Neuron (in vitro differentiated cells): ENCODE data around the gene MSANTD1.
A peak's percentile ranks its signal among the peaks of the same experiment; 100 is the strongest.
"Not testable (repeated sequence)": the region's sequence is repeated elsewhere in the genome, so short reads cannot be mapped to it uniquely, and the experiment has no call there.

ENCODE experiments used
- H2AFZ ChIP-seq: one replicate; pipeline ENCODE4 v1.6.1; 2013; ENCODE audit warnings: low read depth, mild to moderate bottlenecking, inconsistent platforms, low read length, moderate library complexity
- H3K27me3 ChIP-seq: one replicate; pipeline ENCODE4 v1.6.1; 2013; ENCODE audit warnings: low read length; ENCODE audit not compliant: insufficient read depth
- H3K36me3 ChIP-seq: one replicate; pipeline ENCODE4 v1.6.1; 2013; ENCODE audit warnings: low read length; ENCODE audit not compliant: insufficient read depth
- H3K4me1 ChIP-seq: one replicate; pipeline ENCODE4 v1.6.1; 2013; ENCODE audit warnings: low read length; ENCODE audit not compliant: insufficient read depth
- H3K4me3 ChIP-seq: 2 replicates; pipeline ENCODE4 v1.5.1; 2013; ENCODE audit warnings: mild to moderate bottlenecking, low read length, moderate library complexity
- H3K9me3 ChIP-seq: one replicate; pipeline ENCODE4 v1.6.1; 2013; ENCODE audit warnings: low read length

The MSANTD1 gene

DNA sequence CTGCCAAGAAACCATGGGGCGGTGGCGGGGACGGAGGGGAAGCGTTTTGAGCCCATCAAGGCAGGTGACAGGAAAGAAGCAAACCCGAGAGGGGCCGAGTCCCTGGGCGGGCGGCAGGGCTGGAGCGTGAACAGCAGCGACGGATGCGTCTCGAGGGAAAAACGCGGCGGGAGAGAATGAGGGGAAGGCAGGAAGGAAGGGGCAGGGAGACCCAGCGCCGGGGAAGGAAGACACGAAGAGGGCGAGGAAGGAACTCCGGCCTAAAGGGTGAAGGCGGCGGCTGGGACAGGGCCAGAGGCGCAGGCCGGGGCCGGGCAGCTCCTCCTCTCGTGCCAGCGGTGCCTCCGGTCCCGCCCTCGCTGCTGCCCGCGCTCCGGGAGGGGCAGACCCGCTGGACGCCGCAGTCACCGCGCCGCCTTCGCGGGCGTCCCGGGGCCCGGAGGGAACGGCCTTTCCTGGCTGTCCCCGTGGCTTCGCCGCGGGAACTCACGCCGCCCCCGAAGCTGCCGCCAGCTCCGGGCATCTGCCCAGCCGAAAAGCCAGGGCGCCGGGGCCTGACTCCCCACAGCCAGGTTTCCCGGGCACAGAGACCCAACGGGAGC, 43.1 kb downstream of the MSANTD1 start:
- H3K9me3 ChIP-seq, result peaks cover 3% of the 10 kb centered on the region
- H3K36me3 ChIP-seq, result no peaks in the 10 kb centered on the region
- H3K27me3 ChIP-seq, result no peaks in the 10 kb centered on the region

DNA sequence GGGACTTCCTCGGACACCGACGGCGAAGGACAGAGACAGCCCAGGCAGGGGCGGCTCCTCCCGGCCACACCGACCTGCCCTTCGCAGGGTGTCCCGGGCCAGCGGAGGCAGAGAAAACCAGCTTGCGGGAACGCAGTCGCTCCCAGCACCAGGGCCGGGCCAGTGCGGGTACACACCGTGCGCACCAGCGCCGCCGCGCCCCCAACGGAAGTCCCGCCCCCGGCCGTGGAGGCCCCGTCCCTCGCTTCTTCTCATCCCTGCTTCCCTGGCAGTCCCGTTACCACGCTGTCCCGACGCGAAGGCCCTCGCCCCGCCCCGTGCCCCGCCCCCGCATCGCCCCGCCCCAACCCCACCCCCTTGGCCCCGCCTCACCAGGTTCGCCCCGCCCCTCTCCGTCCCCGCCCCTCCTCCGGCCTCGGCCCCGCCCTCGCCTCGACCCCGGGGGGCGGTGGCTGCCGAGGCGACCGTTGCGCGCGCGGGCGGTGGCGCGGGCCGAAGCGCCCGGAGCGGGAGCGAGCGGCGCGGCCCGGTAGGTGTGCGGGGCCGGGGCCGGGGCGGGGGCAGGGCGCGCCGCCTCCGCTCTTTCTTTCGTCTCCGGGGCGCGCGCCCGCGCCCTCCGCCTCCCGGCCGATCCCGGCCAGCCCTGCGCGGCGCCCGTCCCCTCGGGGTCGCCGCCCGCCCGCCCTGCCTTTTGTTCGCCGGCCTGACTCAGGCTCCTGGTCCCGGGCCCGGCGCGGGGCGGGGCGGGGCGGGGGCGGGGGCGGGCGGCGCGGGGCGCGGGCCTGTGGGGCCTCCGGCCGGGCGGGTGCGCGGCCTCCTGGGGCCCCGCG, 43.8 kb downstream of the MSANTD1 start, which contains the start of gene RGS12:
Gene RGS12, plus strand, starts transcription at position 451 of the 830 bp plus-strand sequence. CDS start 23,150 bp downstream, outside the sequence.
- peaks cover 7% of the 10 kb centered on the region for H3K9me3 ChIP-seq
- H3K36me3 ChIP-seq, result no peaks in the 10 kb centered on the region
- H3K4me3 ChIP-seq, result peak within 1 kb of the TSS; percentile 92
- H2AFZ ChIP-seq, result peak within 1 kb of the TSS; percentile 76
- H3K27me3 ChIP-seq, result no peaks in the 10 kb centered on the region
- peaks cover 26% of the 10 kb centered on the region for H3K4me1 ChIP-seq

More for the DNA sequence above, 43.1 kb downstream of the MSANTD1 start:
- peak overlapping the region; percentile 76 for H2AFZ ChIP-seq
- H3K4me1 ChIP-seq, result peaks cover 28% of the 10 kb centered on the region
- H3K4me3 ChIP-seq, result peak overlapping the region; percentile 92

DNA sequence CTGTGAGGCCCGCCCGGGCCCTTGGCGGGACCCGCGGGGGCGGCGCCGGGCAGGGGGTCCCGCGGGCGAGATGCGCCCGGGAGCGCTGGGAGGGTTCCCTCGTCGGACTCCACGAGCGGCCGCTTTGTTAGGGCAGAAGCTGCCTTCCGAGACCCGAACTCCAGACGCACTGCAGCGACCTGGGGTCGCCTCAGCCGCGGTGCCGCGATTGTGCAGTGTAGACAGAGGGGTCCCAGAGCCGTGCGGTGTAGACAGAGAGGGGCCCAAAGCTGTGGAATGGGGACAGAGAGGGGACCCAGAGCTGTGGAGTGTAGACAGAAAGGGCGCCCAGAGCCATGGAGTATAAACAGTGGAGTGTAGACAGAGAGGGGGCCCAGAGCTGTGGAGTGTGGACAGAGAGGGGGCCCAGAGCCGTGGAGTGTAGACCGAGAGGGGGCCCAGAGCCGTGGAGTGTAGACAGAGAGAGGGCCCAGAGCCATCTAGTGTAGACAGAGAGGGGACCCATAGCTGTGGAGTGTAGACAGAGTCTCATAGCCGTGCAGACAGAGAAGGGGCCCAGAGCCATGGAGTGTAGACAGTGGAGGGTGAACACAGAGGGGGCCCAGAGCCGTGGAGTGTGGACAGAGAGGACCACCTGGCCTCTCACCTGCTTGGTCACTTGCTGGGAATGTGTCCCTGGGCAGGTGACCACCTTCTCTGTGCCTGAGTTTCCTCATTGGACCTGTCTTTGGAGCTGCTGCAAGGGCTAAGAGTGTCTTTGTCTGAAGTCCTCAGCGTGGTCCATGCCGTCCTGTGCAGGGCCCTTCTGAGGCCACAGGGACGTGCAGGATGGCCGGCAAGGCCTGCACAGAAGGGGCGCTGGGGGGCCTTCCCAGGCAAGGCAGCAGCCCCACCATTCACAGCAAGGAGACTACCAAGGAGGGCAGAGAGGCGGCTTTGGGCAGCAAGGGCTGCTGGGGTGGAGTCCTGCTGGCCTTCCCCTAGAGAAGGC, 44.7 kb downstream of the MSANTD1 start:
- Histone ChIP-seq H3K4me3 (peak overlapping the region; percentile 79), H3K9me3 (peaks cover 7% of the 10 kb centered on the region), H3K36me3 (no peaks in the 10 kb centered on the region), H2AFZ (no peak overlapping the region), H3K27me3 (no peaks in the 10 kb centered on the region), H3K4me1 (peaks cover 27% of the 10 kb centered on the region)

DNA sequence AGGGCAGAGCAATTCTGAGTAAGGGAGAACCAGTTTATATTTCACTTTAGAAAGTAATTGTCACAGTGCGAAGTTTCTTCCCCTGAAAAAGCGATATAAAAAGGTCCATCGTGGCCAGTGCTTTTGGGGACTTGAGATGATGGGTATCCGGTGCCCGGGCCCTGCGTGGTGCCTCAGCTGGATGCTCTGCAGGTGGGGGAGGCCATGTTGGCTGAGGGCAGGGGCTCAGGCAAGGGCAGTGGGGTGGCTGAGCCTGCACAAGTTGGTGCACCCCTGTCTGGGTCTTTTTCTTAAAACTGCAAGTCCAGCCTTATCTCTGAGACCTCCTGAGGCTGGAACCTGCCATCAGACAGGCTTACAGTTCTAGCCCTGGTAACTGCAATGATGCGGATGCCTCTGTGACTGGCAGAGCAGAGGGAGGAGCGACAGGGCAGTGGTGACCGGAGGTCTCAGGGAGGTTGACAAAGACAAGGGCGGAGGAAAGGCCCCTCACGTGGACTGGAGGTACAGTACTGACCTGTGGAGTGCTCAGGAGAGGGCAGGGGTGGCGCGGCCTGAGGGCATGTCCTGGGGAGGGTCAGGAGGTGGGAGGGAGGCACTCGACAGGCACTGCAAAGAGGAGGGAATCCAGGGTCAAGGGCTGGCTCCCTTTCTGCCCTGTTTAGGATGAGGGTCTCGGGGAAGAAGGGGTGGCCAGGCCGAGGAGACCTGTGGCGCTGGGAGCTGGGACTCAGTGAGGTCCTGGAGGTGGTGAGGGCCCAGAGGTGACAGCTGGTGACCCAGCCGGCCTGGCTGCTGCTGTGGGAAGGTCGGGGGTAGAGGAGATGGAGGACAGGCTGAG, 45.7 kb downstream of the MSANTD1 start:
- peaks cover 7% of the 10 kb centered on the region for H3K9me3 ChIP-seq
- H3K4me3 ChIP-seq, result no peak overlapping the region
- H3K36me3 ChIP-seq, result no peaks in the 10 kb centered on the region
- H3K4me1 ChIP-seq, result peaks cover 36% of the 10 kb centered on the region
- H2AFZ ChIP-seq, result no peak overlapping the region
- H3K27me3 ChIP-seq, result no peaks in the 10 kb centered on the region

DNA sequence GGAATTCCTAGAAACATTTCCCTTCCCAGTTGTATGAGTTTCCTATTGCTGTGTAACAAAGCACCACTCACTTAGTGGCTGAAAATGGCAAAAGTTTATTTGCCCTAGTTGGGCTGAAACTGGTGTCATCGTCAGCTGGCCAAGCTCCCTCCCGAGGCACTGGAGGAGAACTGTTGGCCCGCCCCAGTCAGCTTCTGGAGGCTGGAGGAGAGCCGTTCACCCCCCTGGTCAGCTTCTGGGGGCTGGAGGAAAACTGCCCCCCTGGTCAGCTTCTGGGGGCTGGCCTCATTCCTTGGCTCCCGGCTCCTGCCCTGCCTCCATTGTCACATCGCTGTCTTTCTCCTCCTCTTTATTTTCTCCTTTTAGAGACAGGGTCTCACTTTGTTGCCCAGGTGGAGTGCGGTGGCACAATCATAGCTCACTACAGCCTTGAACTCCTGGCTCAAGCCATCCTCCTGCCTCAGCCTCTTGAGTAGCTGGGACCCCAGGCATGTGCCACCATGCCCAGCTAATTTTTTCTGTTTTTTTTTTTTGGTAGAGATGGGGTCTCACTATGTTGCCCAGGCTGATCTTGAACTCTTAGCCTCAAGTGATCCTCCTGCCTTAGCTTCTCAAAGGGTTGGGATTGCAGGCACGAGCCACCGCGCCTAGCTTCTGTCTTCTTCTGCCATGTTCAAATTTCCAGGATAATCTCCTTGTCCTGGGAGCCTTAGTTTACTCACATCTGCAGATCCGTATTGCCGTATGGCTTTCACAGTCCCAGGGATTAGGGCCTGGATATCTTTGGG, 47.1 kb downstream of the MSANTD1 start:
- Histone ChIP-seq H3K4me3 (no peak overlapping the region), H2AFZ (no peak overlapping the region), H3K4me1 (peaks cover 42% of the 10 kb centered on the region), H3K27me3 (no peaks in the 10 kb centered on the region), H3K36me3 (no peaks in the 10 kb centered on the region), H3K9me3 (peaks cover 7% of the 10 kb centered on the region)

DNA sequence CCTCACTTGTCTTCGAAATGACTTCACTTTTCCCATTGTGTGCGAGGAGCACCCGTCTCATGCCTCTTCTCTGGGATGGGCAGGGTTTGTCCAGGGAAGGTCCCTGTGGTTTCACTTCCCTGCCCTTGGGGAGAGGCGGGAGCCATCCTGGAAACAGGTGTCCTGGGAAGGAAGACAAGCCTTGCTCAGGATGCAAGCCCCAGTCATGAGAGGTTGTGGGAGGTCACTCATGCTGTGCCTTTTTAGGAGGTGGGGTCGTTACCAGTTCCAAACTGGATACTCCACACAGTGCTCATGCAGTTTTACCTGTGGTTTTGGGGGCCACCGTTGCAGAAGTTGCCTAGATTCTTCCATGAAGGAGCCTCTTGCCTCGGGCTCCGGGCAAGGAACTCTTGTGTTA, 47.7 kb downstream of the MSANTD1 start:
- Histone ChIP-seq H3K4me3 (no peak overlapping the region), H2AFZ (no peak overlapping the region), H3K9me3 (peaks cover 7% of the 10 kb centered on the region), H3K27me3 (no peaks in the 10 kb centered on the region), H3K36me3 (no peaks in the 10 kb centered on the region), H3K4me1 (peaks cover 36% of the 10 kb centered on the region)

DNA sequence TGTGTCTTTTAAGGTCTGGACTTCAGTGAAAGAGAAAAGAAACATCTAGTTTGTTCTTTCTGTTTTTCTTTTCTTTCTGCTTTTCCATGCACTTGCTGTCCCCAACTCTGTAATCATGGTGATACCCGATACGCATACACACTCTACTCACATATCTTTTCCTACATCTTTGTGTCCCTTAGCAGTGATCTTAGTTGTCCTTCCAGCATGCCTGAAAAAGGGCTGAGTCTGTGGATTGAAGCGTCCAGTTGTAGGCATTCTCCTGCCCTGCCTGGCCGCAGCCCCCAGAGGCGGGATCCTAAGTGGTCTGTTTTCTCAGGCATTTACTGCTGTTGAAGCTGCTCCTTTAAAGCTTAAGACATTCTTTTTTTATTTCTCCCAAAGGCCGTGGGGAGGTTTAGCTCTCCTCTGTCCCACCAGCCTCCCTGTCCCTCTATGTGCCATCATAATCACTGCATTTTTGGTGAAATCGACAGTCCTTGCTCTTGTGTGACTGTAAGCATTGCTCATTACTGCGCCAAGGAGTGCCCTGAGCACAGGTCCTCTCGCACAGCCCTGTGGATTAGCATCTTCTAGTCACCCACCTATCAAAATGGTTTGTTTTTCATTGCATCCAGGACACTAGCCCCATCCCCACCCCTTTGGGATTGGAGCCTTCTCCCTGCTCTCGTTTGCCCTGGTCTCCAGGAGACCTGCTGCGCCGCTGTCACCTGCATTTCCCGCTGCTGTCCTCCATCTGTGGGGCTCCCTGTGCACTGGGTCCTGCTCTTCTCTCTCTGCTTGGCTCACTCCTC, 48.3 kb downstream of the MSANTD1 start:
- Histone ChIP-seq H3K36me3 (no peaks in the 10 kb centered on the region), H3K9me3 (peaks cover 7% of the 10 kb centered on the region), H2AFZ (no peak overlapping the region), H3K4me3 (no peak overlapping the region), H3K27me3 (no peaks in the 10 kb centered on the region), H3K4me1 (peaks cover 34% of the 10 kb centered on the region)

DNA sequence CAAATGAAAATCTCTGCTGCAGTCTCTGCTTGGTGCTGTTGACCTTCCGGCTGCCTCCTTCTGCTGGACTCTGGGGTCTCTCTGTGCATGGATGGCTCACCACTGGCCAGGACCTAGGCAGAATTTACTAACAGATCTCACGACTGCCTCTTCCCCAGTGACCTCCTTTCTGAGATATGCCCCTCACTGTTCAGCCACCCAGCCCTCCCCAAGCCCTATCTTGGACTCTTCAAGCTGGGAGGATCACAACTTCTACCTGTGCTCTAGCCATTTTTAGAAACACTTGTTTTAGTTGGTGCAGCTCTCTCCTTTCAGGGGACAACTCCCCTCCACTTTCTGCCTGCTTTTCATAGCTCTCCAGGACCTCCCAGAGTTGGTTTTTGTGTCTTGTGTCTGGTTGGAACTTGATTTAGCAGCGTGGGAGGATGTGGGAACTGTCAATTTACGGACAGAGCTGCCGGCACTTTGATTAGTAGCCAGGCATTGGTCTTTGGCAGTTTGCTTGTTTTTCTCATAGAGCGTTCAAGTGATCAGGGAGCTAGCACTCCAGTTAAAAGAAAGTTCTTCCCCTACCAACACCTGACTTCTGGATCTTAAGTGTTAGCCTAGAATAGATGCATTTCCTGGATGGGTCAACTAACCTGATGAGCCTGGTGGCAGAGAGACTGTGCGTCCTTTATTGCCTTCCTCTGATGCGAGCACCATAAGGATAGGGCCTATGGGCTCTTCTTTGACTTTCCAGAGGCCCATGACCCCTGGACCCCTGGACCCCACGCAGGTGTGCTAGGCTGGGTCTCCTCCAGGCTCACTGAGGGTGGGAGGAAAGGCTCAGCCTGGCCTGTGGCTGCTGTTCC, 50.4 kb downstream of the MSANTD1 start:
- H3K36me3 ChIP-seq, result no peaks in the 10 kb centered on the region
- no peak overlapping the region for H2AFZ ChIP-seq
- H3K27me3 ChIP-seq, result no peaks in the 10 kb centered on the region
- no peak overlapping the region for H3K4me3 ChIP-seq
- peaks cover 45% of the 10 kb centered on the region for H3K4me1 ChIP-seq
- H3K9me3 ChIP-seq, result peaks cover 7% of the 10 kb centered on the region

DNA sequence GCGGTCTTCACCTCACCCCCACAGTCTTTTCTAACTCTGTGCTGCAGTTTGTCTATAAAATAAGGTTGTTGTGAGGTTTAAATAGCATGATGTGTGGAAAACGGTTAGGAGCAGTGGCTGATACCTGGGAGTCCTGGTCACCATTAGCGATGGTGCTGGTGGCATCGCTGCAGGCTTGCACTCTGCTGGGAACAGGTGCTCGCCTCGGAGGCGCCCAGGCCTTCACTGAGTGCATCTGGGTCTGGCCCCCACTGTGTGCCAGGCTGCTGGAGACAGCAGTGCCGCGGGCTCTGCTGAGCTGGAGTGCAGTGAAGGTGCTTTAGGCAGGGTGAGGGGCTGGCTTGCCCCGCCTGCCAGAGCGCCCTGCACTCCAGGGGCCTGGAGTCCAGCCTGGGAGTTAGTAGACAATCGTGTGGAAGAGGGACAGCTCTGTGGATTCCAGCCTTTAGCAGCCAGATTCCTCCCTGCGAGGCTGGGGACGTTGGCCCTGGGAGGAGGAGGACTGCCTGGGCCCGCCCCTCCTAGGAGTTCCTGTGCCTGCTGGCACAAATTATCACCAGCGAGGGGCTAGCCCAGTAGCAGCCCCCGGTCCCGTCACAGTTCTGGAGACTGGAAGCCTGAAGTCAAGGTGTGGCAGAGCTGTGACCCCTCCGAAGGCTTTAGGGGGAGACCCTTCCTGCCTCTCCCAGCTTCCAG, 51.2 kb downstream of the MSANTD1 start:
- Histone ChIP-seq H3K27me3 (no peaks in the 10 kb centered on the region), H3K4me1 (peaks cover 47% of the 10 kb centered on the region), H2AFZ (no peak overlapping the region), H3K4me3 (no peak overlapping the region), H3K9me3 (peaks cover 7% of the 10 kb centered on the region), H3K36me3 (no peaks in the 10 kb centered on the region)

DNA sequence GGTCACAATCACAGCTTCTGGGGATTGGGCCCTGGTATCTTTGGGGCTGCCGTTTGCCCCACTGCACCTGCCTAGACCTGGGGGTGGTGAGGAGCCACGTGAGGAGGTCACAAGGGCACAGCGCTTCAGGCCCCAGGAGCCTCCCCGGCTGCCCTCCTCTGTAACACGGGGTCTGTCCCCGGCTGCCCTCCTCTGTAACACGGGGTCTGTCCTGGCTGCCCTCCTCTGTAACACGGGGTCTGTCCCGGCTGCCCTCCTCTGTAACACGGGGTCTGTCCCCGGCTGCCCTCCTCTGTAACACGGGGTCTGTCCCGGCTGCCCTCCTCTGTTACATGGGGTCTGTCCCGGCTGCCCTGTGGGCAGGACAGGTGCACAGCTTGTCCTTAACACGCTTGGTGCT, 51.9 kb downstream of the MSANTD1 start:
- H2AFZ ChIP-seq, H3K36me3 ChIP-seq, H3K4me3 ChIP-seq, H3K27me3 ChIP-seq, H3K9me3 ChIP-seq: not testable (repeated sequence)
- H3K4me1 ChIP-seq, result peaks cover 54% of the 10 kb centered on the region
